ENCODE data around the gene FAIM2.
"Not testable (repeated sequence)": the region's sequence is repeated elsewhere in the genome, so short reads cannot be mapped to it uniquely, and the experiment has no call there.

FAIM2 gene

GRCh38 chr12:49877066-49877465 is 26.6 kb downstream of the FAIM2 start:
- no peak for DNase-seq

DNA sequence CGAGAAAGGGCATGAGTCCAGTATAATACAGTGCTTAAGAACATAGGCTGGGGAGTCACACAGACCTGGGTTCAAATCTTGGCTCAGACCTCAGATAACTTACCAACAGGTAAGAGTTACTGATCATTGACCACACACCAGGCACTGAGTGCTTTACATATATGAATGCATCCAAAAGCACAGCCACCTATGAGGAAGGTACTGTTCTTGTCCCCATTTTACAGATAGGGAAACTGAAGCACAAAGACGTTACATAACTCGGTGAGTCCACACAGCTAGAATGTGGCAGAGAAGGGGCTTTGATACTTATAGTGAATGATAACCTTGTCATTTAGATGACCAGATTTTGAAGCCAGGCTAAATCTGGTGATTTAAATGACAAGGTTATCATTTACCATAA is 27.6 kb downstream of the FAIM2 start:
- no peak for DNase-seq

DNA sequence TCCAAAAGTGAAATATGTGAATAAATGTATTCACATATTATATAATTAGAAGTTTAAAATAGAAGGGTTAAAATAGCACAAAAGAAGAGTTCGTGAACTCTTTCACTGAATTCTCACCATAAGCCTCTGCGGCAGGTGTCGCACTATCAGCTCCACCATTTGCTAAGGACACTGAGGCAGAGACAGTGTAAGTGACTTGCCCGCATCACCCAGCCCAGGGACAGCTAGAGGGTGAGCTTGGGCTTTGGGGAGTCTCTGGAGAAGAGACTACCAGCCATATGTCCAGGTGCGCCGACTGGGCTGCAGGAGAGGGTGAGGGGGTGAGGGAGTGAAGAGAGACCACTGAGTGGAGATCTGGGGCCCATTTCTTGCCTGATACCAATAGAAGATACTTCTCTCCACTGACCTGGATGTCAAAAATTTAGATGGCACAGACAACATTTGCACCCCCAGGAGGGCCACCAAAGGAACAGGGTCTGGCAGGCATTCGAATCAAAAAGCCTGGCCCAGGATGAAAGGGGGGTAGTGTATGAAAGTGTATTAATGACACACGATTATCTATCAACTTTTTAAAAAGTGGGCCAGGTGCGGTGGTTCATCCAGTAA is 28.5 kb downstream of the FAIM2 start:
- DNase-seq: no peak

DNA sequence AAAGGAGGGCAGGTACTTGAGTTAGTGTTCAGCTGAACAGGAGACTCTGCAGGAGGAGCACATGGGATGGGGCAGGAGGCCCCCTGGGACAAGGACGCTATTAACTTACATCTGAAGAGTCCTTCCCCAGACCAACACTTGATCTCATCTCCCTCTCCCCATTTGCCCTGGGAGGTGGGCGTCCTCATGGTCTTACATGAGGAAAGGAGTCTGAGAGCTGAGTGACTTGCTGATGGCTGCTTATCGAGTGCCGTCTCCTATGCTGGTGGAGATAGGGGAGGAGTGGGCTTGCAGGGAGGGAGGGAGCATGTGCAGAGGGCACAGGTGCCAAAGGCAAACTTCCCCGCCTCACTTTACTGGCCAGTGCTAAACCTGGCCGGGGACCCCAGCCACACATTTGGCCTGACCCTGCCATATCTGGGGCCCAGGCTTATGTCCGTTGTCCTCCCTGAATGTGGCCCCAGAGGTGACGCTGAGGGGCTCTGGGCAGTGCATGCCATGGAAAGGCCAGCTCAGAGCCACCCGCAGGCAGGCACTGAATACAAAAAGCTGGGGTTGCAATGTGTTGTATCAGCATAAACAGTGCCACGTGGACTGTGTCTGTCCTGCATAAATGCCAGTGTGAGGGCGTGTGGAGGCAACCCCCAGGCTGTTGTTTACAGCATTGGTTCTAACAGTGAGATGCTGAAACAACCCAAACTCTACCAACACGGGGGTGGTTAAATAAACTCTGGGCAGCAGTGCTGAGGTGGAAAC is 29.4 kb downstream of the FAIM2 start:
- no peak for DNase-seq

DNA sequence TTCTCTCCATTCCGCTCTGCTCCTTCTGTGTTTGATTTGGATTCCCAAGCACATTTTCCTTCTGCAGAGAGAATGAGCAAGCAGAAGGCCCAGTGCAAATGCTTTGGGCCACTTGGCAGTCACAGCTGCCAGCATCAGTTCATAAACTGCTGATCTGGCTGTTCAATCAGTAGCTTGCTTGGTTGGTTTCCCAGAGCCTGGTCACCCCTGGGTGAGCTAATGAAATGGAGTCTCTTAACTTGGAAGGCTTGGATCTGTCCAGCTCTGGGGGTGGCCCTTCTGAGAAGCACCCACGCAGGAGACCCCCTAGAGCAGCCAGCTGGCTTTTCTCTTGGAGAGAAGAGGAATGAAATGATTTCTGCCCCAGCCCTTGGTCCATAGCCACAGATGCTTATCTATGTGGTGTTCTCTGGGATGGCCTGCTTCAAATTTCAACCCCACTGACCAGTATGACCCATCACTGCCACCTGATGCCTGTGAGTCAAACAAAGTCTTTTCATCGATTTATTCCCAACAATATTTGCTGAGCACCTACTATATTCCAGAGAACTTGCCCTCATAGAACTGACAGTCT is 30.3 kb downstream of the FAIM2 start:
- DNase-seq: no peak

- DNase-seq: no peak
Measured at GRCh38 chr12:49872781-49873181, 30.9 kb downstream of the FAIM2 start.

DNA sequence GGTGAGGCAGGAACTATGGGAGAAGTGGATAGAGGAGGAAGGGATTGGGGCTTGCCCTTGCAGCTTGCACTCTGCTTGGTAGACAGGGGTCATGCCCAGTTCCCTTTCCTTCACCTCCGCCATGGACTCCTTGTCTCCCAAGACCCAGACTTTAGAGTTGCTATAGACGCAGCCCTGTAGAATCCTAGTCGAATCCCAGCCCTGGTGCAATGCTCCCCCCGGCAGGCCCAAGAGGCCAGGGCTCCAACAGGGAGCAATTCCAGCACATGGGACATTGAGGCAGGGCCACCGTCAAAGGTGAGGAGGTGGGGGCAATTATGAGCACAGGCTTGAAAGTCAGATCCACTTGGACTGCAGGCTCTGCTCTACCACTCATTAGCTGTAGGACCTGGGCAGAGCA is 31.3 kb downstream of the FAIM2 start:
- no peak for DNase-seq

GRCh38 chr12:49871811-49872251 is 31.9 kb downstream of the FAIM2 start:
- not testable (repeated sequence) for DNase-seq

- peak; percentile 47 for DNase-seq
Measured at GRCh38 chr12:49871263-49871561, 32.5 kb downstream of the FAIM2 start.

DNA sequence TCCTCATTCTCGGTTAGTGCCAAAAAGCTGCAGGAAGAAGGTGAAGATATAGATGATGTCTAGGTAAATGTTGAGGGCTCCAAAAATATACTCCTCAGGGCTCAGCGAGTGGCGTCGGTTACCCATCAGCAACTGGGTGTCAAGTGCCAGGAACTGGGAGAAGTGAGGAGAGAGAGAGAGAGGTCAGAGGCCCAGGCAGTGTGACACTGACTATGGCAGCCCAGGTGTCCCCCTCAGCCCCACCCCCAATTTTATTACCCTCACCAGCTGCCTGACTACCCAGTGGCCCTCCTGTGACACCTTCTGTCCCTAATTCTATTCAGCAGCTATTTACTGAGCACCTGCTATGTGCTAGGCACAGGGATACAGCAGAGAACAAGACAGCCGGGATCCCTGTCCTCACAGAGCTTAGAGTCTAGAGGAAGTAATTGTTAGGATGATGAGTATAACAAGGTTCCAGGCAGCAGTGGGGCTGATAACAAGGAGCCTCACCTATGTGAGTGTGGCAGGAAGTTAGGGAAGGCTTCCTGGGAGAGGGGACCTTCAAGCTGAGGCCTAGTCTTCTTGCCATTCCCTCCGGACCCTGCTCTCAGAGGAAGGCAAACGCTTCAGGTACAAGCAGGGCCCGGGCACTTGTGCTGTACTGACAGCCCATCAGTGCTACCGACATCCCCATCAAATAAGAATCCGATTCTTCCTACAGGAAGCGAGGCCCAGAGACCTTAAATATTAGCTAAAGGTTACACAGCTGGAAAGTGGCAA is 33.0 kb downstream of the FAIM2 start:
- DNase-seq: no peak

DNA sequence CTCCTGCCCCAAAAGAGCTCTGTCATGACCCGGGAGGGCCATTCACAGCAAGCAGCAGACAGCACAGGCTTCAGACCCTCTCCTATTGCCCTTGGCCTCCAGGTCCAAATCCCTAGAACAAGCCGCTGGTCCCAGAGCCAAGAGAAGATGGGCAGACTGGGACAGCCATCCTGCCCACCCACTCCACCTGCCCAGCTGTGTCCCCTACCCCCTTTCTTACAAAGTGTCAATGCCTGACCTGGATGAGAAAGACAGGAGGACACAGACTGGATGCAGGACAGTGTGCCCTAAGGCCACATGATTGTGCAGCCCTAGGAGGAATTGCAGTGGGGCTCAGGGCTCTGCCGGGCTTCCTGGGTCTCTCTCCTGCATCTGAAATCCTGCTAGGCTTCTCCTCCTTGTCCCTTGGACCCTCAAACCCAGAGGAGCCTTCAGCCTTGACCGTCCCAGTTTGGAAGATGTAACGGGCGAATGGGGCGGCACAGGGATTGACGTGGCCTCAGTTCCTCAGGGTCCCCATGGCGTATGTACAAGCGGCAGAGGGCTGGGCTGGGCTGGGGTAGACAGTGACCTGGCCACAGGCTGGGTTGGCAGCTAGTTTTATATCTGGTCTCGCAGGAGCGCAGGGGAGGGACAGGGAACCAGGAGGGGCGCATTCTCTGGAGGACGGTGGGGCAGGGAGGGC is 33.7 kb downstream of the FAIM2 start:
- peak; percentile 26 for DNase-seq

- DNase-seq: peak; percentile 53
Measured at GRCh38 chr12:49868952-49869815, 34.5 kb downstream of the FAIM2 start.

- peak; percentile 51 for DNase-seq
Measured at GRCh38 chr12:49868449-49868848, 35.3 kb downstream of the FAIM2 start.

GRCh38 chr12:49867570-49868341 is 35.9 kb downstream of the FAIM2 start:
- DNase-seq: peak; percentile 52

- DNase-seq: peak; percentile 93
Measured at GRCh38 chr12:49866859-49867569, 36.7 kb downstream of the FAIM2 start.

- no peak for DNase-seq
Measured at GRCh38 chr12:49865782-49866135, 37.9 kb downstream of the FAIM2 start.

DNA sequence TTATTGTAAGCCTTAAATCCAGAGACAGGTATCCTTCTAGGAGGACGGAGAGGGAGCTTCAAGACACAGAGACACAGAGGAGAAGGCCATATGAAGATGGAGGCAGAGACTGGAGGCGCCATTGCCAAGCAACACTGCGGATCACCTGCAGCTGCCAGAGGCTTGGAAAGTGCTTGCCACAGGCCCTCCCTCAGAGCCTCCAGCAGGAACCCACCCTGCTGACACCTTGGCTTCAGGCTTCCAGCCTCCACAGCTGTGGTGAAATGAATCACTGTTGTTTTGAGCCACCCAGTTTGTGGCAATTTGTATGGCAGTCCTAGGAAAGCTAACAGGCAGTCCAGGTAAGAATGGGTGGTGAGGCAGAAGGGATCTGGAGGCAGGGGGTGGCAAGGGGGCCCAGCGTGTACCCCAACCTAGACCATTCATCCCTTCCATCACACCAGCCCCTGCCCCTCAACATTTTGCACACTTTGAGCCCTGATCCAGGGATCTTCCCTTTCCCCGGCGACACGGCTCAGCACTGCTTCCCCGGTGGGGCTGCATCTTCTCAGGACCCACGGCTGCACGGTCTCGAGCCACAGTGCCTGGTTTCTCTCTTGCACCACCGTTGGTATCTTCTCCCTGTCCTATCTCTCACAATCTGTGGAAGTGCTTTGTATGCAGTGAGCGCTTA is 38.5 kb downstream of the FAIM2 start:
- DNase-seq: no peak

DNA sequence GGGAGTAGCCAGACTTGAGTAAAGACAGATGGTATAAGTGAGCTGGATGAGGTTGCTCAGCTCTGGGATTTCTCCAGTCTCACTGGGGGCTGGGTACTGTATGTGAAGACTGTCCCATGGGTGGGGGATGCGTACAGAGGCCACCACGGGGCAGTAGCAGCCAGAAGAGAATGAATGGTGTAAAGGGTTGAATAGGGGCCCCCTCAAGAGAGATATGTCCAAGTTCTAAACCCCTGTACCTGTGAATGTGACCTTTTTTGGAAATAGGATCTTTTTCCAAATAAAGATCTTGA is 39.0 kb downstream of the FAIM2 start:
- DNase-seq: no peak

GRCh38 chr12:49863946-49864797 is 39.5 kb downstream of the FAIM2 start:
- DNase-seq: no peak
